ENCODE data around the gene F7.

DNA sequence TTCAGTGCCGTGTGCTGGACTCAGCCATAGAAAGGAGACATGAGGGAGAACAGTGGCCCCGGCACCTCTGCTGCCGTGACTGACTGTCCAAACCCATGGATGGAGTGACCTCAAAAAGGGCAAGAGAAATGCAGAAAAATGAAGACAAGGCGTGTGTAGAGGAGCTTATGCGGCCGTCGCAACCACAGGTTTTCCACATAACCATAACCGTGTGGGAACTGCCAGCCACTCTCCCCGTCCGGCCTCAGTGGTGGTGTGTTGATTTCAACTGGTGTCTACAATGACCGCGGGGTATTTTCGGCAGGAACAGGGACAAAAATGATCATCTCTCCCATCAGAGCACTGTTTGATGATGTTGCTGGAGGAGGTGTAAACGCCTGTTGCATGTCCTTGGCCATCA lies 42.9 kb upstream of the F7 start:
- TF ChIP-seq, protein P1, sequence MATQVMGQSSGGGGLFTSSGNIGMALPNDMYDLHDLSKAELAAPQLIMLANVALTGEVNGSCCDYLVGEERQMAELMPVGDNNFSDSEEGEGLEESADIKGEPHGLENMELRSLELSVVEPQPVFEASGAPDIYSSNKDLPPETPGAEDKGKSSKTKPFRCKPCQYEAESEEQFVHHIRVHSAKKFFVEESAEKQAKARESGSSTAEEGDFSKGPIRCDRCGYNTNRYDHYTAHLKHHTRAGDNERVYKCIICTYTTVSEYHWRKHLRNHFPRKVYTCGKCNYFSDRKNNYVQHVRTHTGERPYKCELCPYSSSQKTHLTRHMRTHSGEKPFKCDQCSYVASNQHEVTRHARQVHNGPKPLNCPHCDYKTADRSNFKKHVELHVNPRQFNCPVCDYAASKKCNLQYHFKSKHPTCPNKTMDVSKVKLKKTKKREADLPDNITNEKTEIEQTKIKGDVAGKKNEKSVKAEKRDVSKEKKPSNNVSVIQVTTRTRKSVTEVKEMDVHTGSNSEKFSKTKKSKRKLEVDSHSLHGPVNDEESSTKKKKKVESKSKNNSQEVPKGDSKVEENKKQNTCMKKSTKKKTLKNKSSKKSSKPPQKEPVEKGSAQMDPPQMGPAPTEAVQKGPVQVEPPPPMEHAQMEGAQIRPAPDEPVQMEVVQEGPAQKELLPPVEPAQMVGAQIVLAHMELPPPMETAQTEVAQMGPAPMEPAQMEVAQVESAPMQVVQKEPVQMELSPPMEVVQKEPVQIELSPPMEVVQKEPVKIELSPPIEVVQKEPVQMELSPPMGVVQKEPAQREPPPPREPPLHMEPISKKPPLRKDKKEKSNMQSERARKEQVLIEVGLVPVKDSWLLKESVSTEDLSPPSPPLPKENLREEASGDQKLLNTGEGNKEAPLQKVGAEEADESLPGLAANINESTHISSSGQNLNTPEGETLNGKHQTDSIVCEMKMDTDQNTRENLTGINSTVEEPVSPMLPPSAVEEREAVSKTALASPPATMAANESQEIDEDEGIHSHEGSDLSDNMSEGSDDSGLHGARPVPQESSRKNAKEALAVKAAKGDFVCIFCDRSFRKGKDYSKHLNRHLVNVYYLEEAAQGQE (IDR thresholded peaks at IDR 0.05; ENCODE audit: low read depth), result no peak
- TF ChIP-seq, protein P2, sequence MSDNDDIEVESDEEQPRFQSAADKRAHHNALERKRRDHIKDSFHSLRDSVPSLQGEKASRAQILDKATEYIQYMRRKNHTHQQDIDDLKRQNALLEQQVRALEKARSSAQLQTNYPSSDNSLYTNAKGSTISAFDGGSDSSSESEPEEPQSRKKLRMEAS (IDR thresholded peaks at IDR 0.05), result no peak
- no peak for TF ChIP-seq RAD21 (IDR thresholded peaks at IDR 0.05; ENCODE audit: low read depth)
- TF ChIP-seq CREB1 (IDR thresholded peaks at IDR 0.05; ENCODE audit: low read depth), result no peak
- no peak for TF ChIP-seq USF1 (IDR thresholded peaks at IDR 0.05)
- TF ChIP-seq TAF1 (IDR thresholded peaks at IDR 0.05; ENCODE audit: low read depth), result no peak
- TF ChIP-seq EP300 (IDR thresholded peaks at IDR 0.05; ENCODE audit: borderline replicate concordance), result no peak
- TF ChIP-seq TCF12 (IDR thresholded peaks at IDR 0.05; ENCODE audit: low read depth), result no peak
- TF ChIP-seq FOXM1 (IDR thresholded peaks at IDR 0.05; ENCODE audit: borderline replicate concordance, low read depth), result no peak

Measured in Ishikawa (cell line).